SK-N-SH treated with all-trans-retinoic acid at 6 μM for 48 hours (cell line): Measurements from ENCODE around the gene APOL4.

Experiments used
- ARNTL ChIP-seq: fragments of 450-650 bp; formaldehyde crosslinking; IDR thresholded peaks from 2 replicates; pipeline ENCODE4 v1.5.0; 2020; ENCODE audit warnings: low read depth, mild to moderate bottlenecking, moderate library complexity, borderline replicate concordance
- CREB5 ChIP-seq: fragments of 250-450 bp; sonication (Bioruptor Pico); IDR thresholded peaks from 2 replicates; pipeline ENCODE4 v1.5.1; 2020; ENCODE audit warnings: low read depth, mild to moderate bottlenecking, moderate library complexity
- CSDC2 ChIP-seq: fragments of 250-450 bp; sonication (Bioruptor Pico); IDR thresholded peaks from 2 replicates; pipeline ENCODE4 v1.5.0; 2020; ENCODE audit warnings: mild to moderate bottlenecking, moderate library complexity
- GLIS3 ChIP-seq: fragments of 250-450 bp; sonication (Bioruptor Pico); IDR thresholded peaks from 2 replicates; pipeline ENCODE4 v1.5.0; 2020; ENCODE audit warnings: mild to moderate bottlenecking, moderate library complexity
- ISL1 ChIP-seq: fragments of 250-450 bp; sonication (Bioruptor Pico); IDR thresholded peaks from 2 replicates; pipeline ENCODE4 v2.1.2; 2022; ENCODE audit warnings: mild to moderate bottlenecking, moderate library complexity
- PPARA ChIP-seq: fragments of 250-450 bp; sonication (Bioruptor Pico); IDR thresholded peaks from 2 replicates; pipeline ENCODE4 v1.5.0; 2020; ENCODE audit warnings: mild to moderate bottlenecking, borderline replicate concordance
- TCF4 ChIP-seq: fragments of 250-450 bp; sonication (Bioruptor Pico); IDR thresholded peaks from 2 replicates; pipeline ENCODE4 v1.8.0; 2021; ENCODE audit warnings: mild to moderate bottlenecking, moderate library complexity, borderline replicate concordance
- TOX ChIP-seq: fragments of 250-450 bp; sonication (Bioruptor Pico); IDR thresholded peaks from 2 replicates; pipeline ENCODE4 v1.8.0; 2021; ENCODE audit warnings: mild to moderate bottlenecking, moderate library complexity, borderline replicate concordance
- ZC3H10 ChIP-seq: fragments of 250-450 bp; sonication (Bioruptor Pico); IDR thresholded peaks from 2 replicates; pipeline ENCODE4 v1.5.1; 2021; ENCODE audit warnings: mild to moderate bottlenecking, moderate library complexity
- ZNF565 ChIP-seq: fragments of 450-650 bp; formaldehyde crosslinking; conservative IDR thresholded peaks from 2 replicates; pipeline ENCODE4 v1.5.0; 2020; ENCODE audit warnings: low read depth, mild to moderate bottlenecking, moderate library complexity
- ZNF8 ChIP-seq: fragments of 450-650 bp; formaldehyde crosslinking; IDR thresholded peaks from 2 replicates; pipeline ENCODE4 v1.5.0; 2020; ENCODE audit warnings: mild to moderate bottlenecking, moderate library complexity

GRCh38 chr22:36149441-36149840, 52.2 kb downstream of the APOL4 start:
- TF ChIP-seq ZC3H10 (CRISPR knock-in tag) (no peak), GLIS3 (no peak), ISL1 (no peak), CSDC2 (CRISPR knock-in tag) (no peak), ZNF565 (CRISPR knock-in tag) (no peak), PPARA (CRISPR knock-in tag) (no peak), ZNF8 (no peak), TOX (CRISPR knock-in tag) (no peak), TCF4 (CRISPR knock-in tag) (no peak), ARNTL (no peak), CREB5 (CRISPR knock-in tag) (no peak)
